Measurements from ENCODE around the gene PTPN2.

Gene PTPN2

DNA sequence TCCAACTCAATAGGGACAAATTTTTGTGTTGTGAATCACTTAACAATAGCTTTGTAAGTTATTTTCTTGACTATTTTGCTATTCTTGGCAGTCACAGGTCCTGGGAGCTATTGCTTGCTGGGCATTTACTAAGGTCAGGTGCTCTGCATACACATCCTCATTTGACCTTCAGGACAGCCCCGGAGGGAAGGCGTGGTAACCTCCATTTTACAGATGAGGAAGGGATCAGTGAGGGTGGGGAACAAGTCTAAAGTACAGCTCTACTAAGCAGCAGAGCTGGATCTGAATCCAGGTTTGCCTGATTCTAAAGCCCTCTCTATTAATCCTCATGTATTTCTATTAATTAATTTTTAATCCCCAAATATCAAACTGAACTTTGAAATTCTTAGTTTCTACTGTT is 58.8 kb downstream of the PTPN2 start:
- no peak overlapping the region for H3K18ac ChIP-seq (ENCODE audit: low read length)
- no peak overlapping the region for H3K23ac ChIP-seq (ENCODE audit: low read depth, low read length, poor library complexity)
- no peak overlapping the region for H3K4me2 ChIP-seq (ENCODE audit: insufficient read depth, low read length, poor library complexity, severe bottlenecking)

DNA sequence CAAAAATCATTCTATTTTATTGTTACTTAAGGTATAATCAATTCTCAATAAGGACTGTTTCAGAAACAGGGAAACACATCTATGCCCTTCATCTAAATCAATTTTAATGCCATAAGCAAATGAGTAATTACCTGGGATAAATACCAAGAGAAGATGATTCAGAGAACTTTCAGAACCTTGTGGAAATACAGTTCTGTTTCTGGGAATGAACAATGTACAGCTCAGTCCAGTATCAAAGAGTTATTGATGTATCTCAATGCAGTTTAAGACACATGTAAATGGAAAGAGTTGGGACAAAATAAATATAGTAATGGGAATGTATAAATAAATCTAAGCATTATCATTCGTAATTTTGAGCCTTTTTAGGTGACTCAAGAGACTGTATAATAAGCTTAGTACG is 60.1 kb downstream of the PTPN2 start:
- Histone ChIP-seq H3K27ac (replicated peaks; ENCODE audit: low read length) (no peak overlapping the region), H3K23ac (ENCODE audit: low read depth, low read length, poor library complexity) (no peak overlapping the region), H2BK5ac (ENCODE audit: low read length) (no peak overlapping the region), H3K14ac (ENCODE audit: low read length) (no peak overlapping the region), H3K4me3 (ENCODE audit: low read length in 2 of 2) (no peak overlapping the region), H3K4me1 (ENCODE audit: control insufficient read depth in 2 of 2, insufficient read depth in 1 of 2, low read depth in 1 of 2, low read length in 2 of 2) (peaks cover 0 to 3% of the 10 kb centered on the region in 2 donors), H3K4ac (ENCODE audit: low read length) (no peak overlapping the region), H3K18ac (ENCODE audit: low read length) (no peak overlapping the region), H3K4me2 (ENCODE audit: insufficient read depth, low read length, poor library complexity, severe bottlenecking) (no peak overlapping the region), H4K8ac (ENCODE audit: low read depth, low read length) (no peak overlapping the region), H3K36me3 (replicated peaks in 1 of 2; ENCODE audit: control insufficient read depth in 2 of 2, insufficient read depth in 2 of 2, low read length in 2 of 2) (peaks cover 4 to 28% of the 10 kb centered on the region in 2 donors), H2AK5ac (ENCODE audit: low read depth, low read length) (no peak overlapping the region), H2AFZ (ENCODE audit: low read length) (no peak overlapping the region), H2BK15ac (ENCODE audit: low read length) (no peak overlapping the region), H2BK120ac (ENCODE audit: low read depth, low read length) (no peak overlapping the region), H3K9me3 (replicated peaks in 1 of 2; ENCODE audit: control insufficient read depth in 2 of 2, insufficient read depth in 1 of 2, low read depth in 1 of 2, low read length in 2 of 2) (peaks cover 2 to 12% of the 10 kb centered on the region in 2 donors), H2BK12ac (ENCODE audit: low read length) (no peak overlapping the region), H3K79me1 (ENCODE audit: low read depth, low read length) (no peaks in the 10 kb centered on the region), H3K9ac (ENCODE audit: low read depth, low read length, poor library complexity) (no peak overlapping the region), H4K91ac (ENCODE audit: low read depth, low read length, poor library complexity) (no peak overlapping the region), H3K27me3 (ENCODE audit: control insufficient read depth in 3 of 3, insufficient read depth in 3 of 3, low read depth in 1 of 3, low read length in 3 of 3) (no peaks in the 10 kb centered on the region)
- WGBS, 2 donors (ENCODE audit: extremely low coverage in 2 of 2, insufficient read length in 2 of 2, insufficient replicate concordance in 1 of 2), result no CpG with 5 or more reads among the region's 2 CpGs
- DNase-seq (ENCODE audit: low spot score), result no peak

More for the DNA sequence above, 58.8 kb downstream of the PTPN2 start:
- H2BK12ac ChIP-seq (ENCODE audit: low read length), result no peak overlapping the region
- no peaks in the 10 kb centered on the region for H3K4me1 ChIP-seq (ENCODE audit: control insufficient read depth in 2 of 2, insufficient read depth in 1 of 2, low read depth in 1 of 2, low read length in 2 of 2)
- H3K9ac ChIP-seq (ENCODE audit: low read depth, low read length, poor library complexity), result no peak overlapping the region
- H3K9me3 ChIP-seq (replicated peaks in 1 of 2; ENCODE audit: control insufficient read depth in 2 of 2, insufficient read depth in 1 of 2, low read depth in 1 of 2, low read length in 2 of 2), result peaks cover 2 to 12% of the 10 kb centered on the region in 2 donors
- no peak overlapping the region for H2AK5ac ChIP-seq (ENCODE audit: low read depth, low read length)
- no peak overlapping the region for H3K4me3 ChIP-seq (ENCODE audit: low read length in 2 of 2)
- H4K91ac ChIP-seq (ENCODE audit: low read depth, low read length, poor library complexity), result no peak overlapping the region
- DNase-seq (ENCODE audit: low spot score), result no peak
- no peak overlapping the region for H2BK120ac ChIP-seq (ENCODE audit: low read depth, low read length)
- H3K36me3 ChIP-seq (replicated peaks in 1 of 2; ENCODE audit: control insufficient read depth in 2 of 2, insufficient read depth in 2 of 2, low read length in 2 of 2), result peaks cover 4 to 28% of the 10 kb centered on the region in 2 donors
- no peak overlapping the region for H3K27ac ChIP-seq (replicated peaks; ENCODE audit: low read length)
- no peak overlapping the region for H3K4ac ChIP-seq (ENCODE audit: low read length)
- no peak overlapping the region for H4K8ac ChIP-seq (ENCODE audit: low read depth, low read length)
- H2BK5ac ChIP-seq (ENCODE audit: low read length), result no peak overlapping the region
- no peak overlapping the region for H2BK15ac ChIP-seq (ENCODE audit: low read length)
- H3K27me3 ChIP-seq (ENCODE audit: control insufficient read depth in 3 of 3, insufficient read depth in 3 of 3, low read depth in 1 of 3, low read length in 3 of 3), result no peaks in the 10 kb centered on the region
- no peak overlapping the region for H2AFZ ChIP-seq (ENCODE audit: low read length)
- H3K14ac ChIP-seq (ENCODE audit: low read length), result no peak overlapping the region
- no peaks in the 10 kb centered on the region for H3K79me1 ChIP-seq (ENCODE audit: low read depth, low read length)
- no CpG with 5 or more reads among the region's 2 CpGs for WGBS, 2 donors (ENCODE audit: extremely low coverage in 2 of 2, insufficient read length in 2 of 2, insufficient replicate concordance in 1 of 2)

DNA sequence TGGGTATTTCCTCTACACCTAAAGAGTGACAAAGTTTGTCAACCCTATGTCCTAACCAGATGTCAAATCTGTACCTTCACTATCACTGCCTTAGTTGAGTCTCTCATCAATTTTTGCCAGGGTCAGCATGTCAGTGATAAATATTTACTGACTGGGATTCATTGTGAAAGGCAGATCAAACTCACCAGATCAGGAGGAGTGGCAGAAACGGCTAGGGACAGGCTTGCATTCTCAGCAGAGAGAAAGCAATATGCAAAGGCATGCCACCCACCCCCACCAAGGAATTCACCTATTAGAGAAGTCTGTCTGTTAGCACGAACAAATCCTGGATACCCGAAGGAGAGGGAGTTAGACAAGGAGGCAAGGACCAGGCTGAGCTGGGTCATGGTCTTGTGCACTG is 62.6 kb downstream of the PTPN2 start:
- Histone ChIP-seq H3K79me1 (ENCODE audit: low read depth, low read length) (no peaks in the 10 kb centered on the region), H3K9ac (ENCODE audit: low read depth, low read length, poor library complexity) (no peak overlapping the region), H2BK120ac (ENCODE audit: low read depth, low read length) (no peak overlapping the region), H3K9me3 (replicated peaks in 1 of 2; ENCODE audit: control insufficient read depth in 2 of 2, insufficient read depth in 1 of 2, low read depth in 1 of 2, low read length in 2 of 2) (no peaks in the 10 kb centered on the region), H3K27ac (replicated peaks; ENCODE audit: low read length) (no peak overlapping the region), H2AK5ac (ENCODE audit: low read depth, low read length) (no peak overlapping the region), H2AFZ (ENCODE audit: low read length) (no peak overlapping the region), H3K36me3 (replicated peaks in 1 of 2; ENCODE audit: control insufficient read depth in 2 of 2, insufficient read depth in 2 of 2, low read length in 2 of 2) (peaks cover 1 to 23% of the 10 kb centered on the region in 2 donors), H4K91ac (ENCODE audit: low read depth, low read length, poor library complexity) (no peak overlapping the region), H3K14ac (ENCODE audit: low read length) (no peak overlapping the region), H3K4ac (ENCODE audit: low read length) (no peak overlapping the region), H3K27me3 (ENCODE audit: control insufficient read depth in 3 of 3, insufficient read depth in 3 of 3, low read depth in 1 of 3, low read length in 3 of 3) (no peaks in the 10 kb centered on the region), H4K8ac (ENCODE audit: low read depth, low read length) (no peak overlapping the region), H3K18ac (ENCODE audit: low read length) (no peak overlapping the region), H2BK12ac (ENCODE audit: low read length) (no peak overlapping the region), H3K4me3 (ENCODE audit: low read length in 2 of 2) (no peak overlapping the region), H3K4me2 (ENCODE audit: insufficient read depth, low read length, poor library complexity, severe bottlenecking) (no peak overlapping the region), H2BK5ac (ENCODE audit: low read length) (no peak overlapping the region), H2BK15ac (ENCODE audit: low read length) (no peak overlapping the region), H3K4me1 (ENCODE audit: control insufficient read depth in 2 of 2, insufficient read depth in 1 of 2, low read depth in 1 of 2, low read length in 2 of 2) (peaks cover 0 to 3% of the 10 kb centered on the region in 2 donors), H3K23ac (ENCODE audit: low read depth, low read length, poor library complexity) (no peak overlapping the region)
- no peak for DNase-seq (ENCODE audit: low spot score)
- WGBS, 2 donors (ENCODE audit: extremely low coverage in 2 of 2, insufficient read length in 2 of 2, insufficient replicate concordance in 1 of 2), result no CpG with 5 or more reads among the region's 3 CpGs

DNA sequence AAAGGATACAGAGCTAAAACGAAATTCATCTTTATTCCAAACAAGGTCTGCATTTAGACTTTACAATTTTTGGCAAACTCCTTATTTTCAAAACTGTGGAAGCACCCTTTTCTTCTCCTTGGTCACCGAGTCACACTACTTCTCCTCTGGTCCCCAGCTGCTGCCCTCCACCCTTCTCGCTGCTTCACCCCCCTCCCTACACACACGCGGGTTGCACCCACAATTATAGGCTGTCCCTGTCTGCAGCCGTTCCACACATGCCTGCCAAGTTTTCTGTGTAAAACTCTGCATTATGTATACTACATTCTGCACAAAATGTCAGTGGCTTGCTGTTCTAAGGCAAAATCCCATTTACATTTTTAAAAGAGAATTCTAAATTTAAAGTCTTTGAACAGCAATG is 63.5 kb downstream of the PTPN2 start:
- Histone ChIP-seq H2BK5ac (ENCODE audit: low read length) (no peak overlapping the region), H3K9ac (ENCODE audit: low read depth, low read length, poor library complexity) (no peak overlapping the region)
- no CpG with 5 or more reads among the region's 6 CpGs for WGBS, 2 donors (ENCODE audit: extremely low coverage in 2 of 2, insufficient read length in 2 of 2, insufficient replicate concordance in 1 of 2)

More for the DNA sequence above, 63.5 kb downstream of the PTPN2 start:
- Histone ChIP-seq H4K91ac (ENCODE audit: low read depth, low read length, poor library complexity) (no peak overlapping the region), H2BK15ac (ENCODE audit: low read length) (no peak overlapping the region), H4K8ac (ENCODE audit: low read depth, low read length) (no peak overlapping the region), H3K36me3 (replicated peaks in 1 of 2; ENCODE audit: control insufficient read depth in 2 of 2, insufficient read depth in 2 of 2, low read length in 2 of 2) (peaks cover 4 to 30% of the 10 kb centered on the region in 2 donors), H3K14ac (ENCODE audit: low read length) (no peak overlapping the region), H2BK12ac (ENCODE audit: low read length) (no peak overlapping the region), H2AFZ (ENCODE audit: low read length) (no peak overlapping the region), H3K9me3 (replicated peaks in 1 of 2; ENCODE audit: control insufficient read depth in 2 of 2, insufficient read depth in 1 of 2, low read depth in 1 of 2, low read length in 2 of 2) (no peaks in the 10 kb centered on the region), H2AK5ac (ENCODE audit: low read depth, low read length) (no peak overlapping the region), H3K4me2 (ENCODE audit: insufficient read depth, low read length, poor library complexity, severe bottlenecking) (no peak overlapping the region), H3K4me3 (ENCODE audit: low read length in 2 of 2) (no peak overlapping the region), H3K4me1 (ENCODE audit: control insufficient read depth in 2 of 2, insufficient read depth in 1 of 2, low read depth in 1 of 2, low read length in 2 of 2) (peaks cover 0 to 3% of the 10 kb centered on the region in 2 donors), H3K27me3 (ENCODE audit: control insufficient read depth in 3 of 3, insufficient read depth in 3 of 3, low read depth in 1 of 3, low read length in 3 of 3) (no peaks in the 10 kb centered on the region), H3K4ac (ENCODE audit: low read length) (no peak overlapping the region), H2BK120ac (ENCODE audit: low read depth, low read length) (no peak overlapping the region), H3K79me1 (ENCODE audit: low read depth, low read length) (no peaks in the 10 kb centered on the region), H3K23ac (ENCODE audit: low read depth, low read length, poor library complexity) (no peak overlapping the region), H3K18ac (ENCODE audit: low read length) (no peak overlapping the region), H3K27ac (replicated peaks; ENCODE audit: low read length) (no peak overlapping the region)
- no peak for DNase-seq (ENCODE audit: low spot score)
